Endothelial cell of umbilical vein (primary cell): Measurements from ENCODE around the gene CETP. TPM values are rescaled to one million over a fixed set of nuclear protein-coding genes. Genes with fewer than 3 reads are reported as not detected.

Experiments used
- BruUV-seq: library from RNA; stranded (reverse); fragments of 400-500 nt; replicated peaks from 2 replicates; lab custom pipeline; 2021; lab: Mats Ljungman, UMichigan
- CTCF ChIA-PET: fragments of 300-600, 350-600 bp; sonication (Branson Sonifier 250); formaldehyde crosslinking; loops from one replicate; lab custom pipeline; 2021; ENCODE audit warnings: antibody characterized with exemption, inconsistent platforms; lab: Charles Lee
- POLR2A ChIA-PET: fragments of 300-600, 350-600 bp; sonication (Branson Sonifier 250); formaldehyde crosslinking; loops from one replicate; lab custom pipeline; 2021; ENCODE audit warnings: antibody characterized with exemption, inconsistent platforms; lab: Charles Lee
- DNase-seq: peaks from one replicate; pipeline ENCODE4 v3.0.0-alpha.2; 2011; ENCODE audit warnings: low read depth, low spot score
- FAIRE-seq: peaks from 2 replicates; lab custom pipeline; 2011; peaks lifted over from hg19 to GRCh38; lab: Jason Lieb, UNC
- H2AFZ ChIP-seq: 2 replicates; pipeline ENCODE4 v1.6.0; 2012; ENCODE audit warnings: low read depth, low read length, control low read depth, inconsistent platforms
- H3K27ac ChIP-seq: 2 replicates; pipeline ENCODE4 v1.5.1; 2011; ENCODE audit warnings: low read depth, mild to moderate bottlenecking, control low read depth, low read length, moderate library complexity; ENCODE audit not compliant: insufficient read depth
- H3K27me3 ChIP-seq, 2 experiments: 2 replicates each; pipeline versions ENCODE4 v1.6.0 to v1.6.1; 2011; ENCODE audit warnings: low read length in 2 of 2, mixed read lengths in 1 of 2; ENCODE audit not compliant: control insufficient read depth in 2 of 2, insufficient read depth in 2 of 2
- H3K36me3 ChIP-seq, 2 experiments: 2 replicates in 1 of 2; 3 replicates in 1 of 2; pipeline ENCODE4 v1.5.1; 2011; ENCODE audit warnings: low read length in 2 of 2, mild to moderate bottlenecking in 1 of 2, moderate library complexity in 1 of 2; ENCODE audit not compliant: control insufficient read depth in 2 of 2, insufficient read depth in 2 of 2; ENCODE audit errors: extremely low read depth in 1 of 2
- H3K4me1 ChIP-seq: 3 replicates; pipeline ENCODE4 v1.5.1; 2011; ENCODE audit warnings: mild to moderate bottlenecking, low read length; ENCODE audit not compliant: control insufficient read depth, insufficient read depth; ENCODE audit errors: extremely low read depth
- H3K4me2 ChIP-seq: 2 replicates; pipeline ENCODE4 v1.6.1; 2011; ENCODE audit warnings: low read length, control low read depth, mixed read lengths; ENCODE audit not compliant: insufficient read depth
- H3K4me3 ChIP-seq, 3 experiments: fragments of 200-600 bp in 1 of 3; sonication (generic), shearing (Covaris generic) in 1 of 3; replicated peaks in 1 of 3; 2 replicates each; pipeline ENCODE4 v1.5.1; 2011 to 2016; ENCODE audit warnings: control low read depth in 3 of 3, low read length in 3 of 3, mild to moderate bottlenecking in 2 of 3, inconsistent platforms in 1 of 3, low read depth in 1 of 3, moderate library complexity in 1 of 3; ENCODE audit not compliant: insufficient read depth in 1 of 3
- H3K79me2 ChIP-seq: 2 replicates; pipeline ENCODE4 v1.6.0; 2012; ENCODE audit warnings: low read length, inconsistent platforms; ENCODE audit not compliant: control insufficient read depth, insufficient read depth
- H3K9ac ChIP-seq: replicated peaks from 2 replicates; pipeline ENCODE3; 2011; ENCODE audit warnings: low read length, control low read depth; ENCODE audit not compliant: insufficient read depth; ENCODE audit errors: extremely low read depth
- H3K9me1 ChIP-seq: replicated peaks from 3 replicates; pipeline ENCODE4 v1.6.0; 2011; ENCODE audit warnings: mild to moderate bottlenecking, low read length; ENCODE audit not compliant: control insufficient read depth, insufficient read depth; ENCODE audit errors: extremely low read depth
- H3K9me3 ChIP-seq: replicated peaks from 2 replicates; pipeline ENCODE4 v1.5.1; 2012; ENCODE audit warnings: low read length, inconsistent platforms; ENCODE audit not compliant: control insufficient read depth, insufficient read depth
- H4K20me1 ChIP-seq: replicated peaks from 2 replicates; pipeline ENCODE3; 2011; ENCODE audit warnings: mild to moderate bottlenecking, low read length; ENCODE audit not compliant: control insufficient read depth, insufficient read depth; ENCODE audit errors: extremely low read depth
- EZH2 ChIP-seq: IDR thresholded peaks from 2 replicates; pipeline ENCODE4 v1.6.1; 2012; ENCODE audit warnings: borderline replicate concordance, low read depth, mild to moderate bottlenecking, moderate library complexity, low read length, inconsistent platforms; ENCODE audit not compliant: severe bottlenecking
- FOS ChIP-seq: IDR thresholded peaks from 2 replicates; pipeline ENCODE4 v1.6.1; 2011; ENCODE audit warnings: mild to moderate bottlenecking, low read length, moderate library complexity, borderline replicate concordance; ENCODE audit not compliant: insufficient read depth
- GATA2 ChIP-seq: IDR thresholded peaks from 2 replicates; pipeline ENCODE4 v1.7.0; 2011; ENCODE audit warnings: low read depth, mild to moderate bottlenecking, moderate library complexity, mixed read lengths, low read length; ENCODE audit not compliant: insufficient read length, insufficient read depth
- JUN ChIP-seq: IDR thresholded peaks from 2 replicates; pipeline ENCODE4 v1.6.1; 2011; ENCODE audit warnings: borderline replicate concordance, low read depth; ENCODE audit not compliant: insufficient read length, insufficient read depth
- MYC ChIP-seq: IDR thresholded peaks from one replicate; pipeline ENCODE4 v1.6.1; 2011; ENCODE audit warnings: mild to moderate bottlenecking, low read depth, low read length
- POLR2A ChIP-seq: IDR thresholded peaks from 2 replicates; pipeline ENCODE4 v1.6.1; 2012; ENCODE audit warnings: low read depth, mild to moderate bottlenecking, control low read depth, low read length
- POLR2AphosphoS5 ChIP-seq: IDR thresholded peaks from 2 replicates; pipeline ENCODE4 v1.6.1; 2012; ENCODE audit warnings: low read depth, mild to moderate bottlenecking, control low read depth, low read length, moderate library complexity; ENCODE audit not compliant: insufficient read depth
- dilution Hi-C: fragments of 300-500 bp; cut with MboI; formaldehyde crosslinking; loops from one replicate; pipeline ENCODE4 v1.15.0; 2019; ENCODE audit warnings: low sequenced_read_pairs; ENCODE audit not compliant: extremely low pct_ligation_motif_present
- intact Hi-C: fragments of 100-400 bp; cut with micrococcal nuclease; formaldehyde crosslinking; loops from one replicate; pipeline ENCODE4 v1.10.0; 2022
- polyA plus RNA-seq, 4 experiments: library from polyadenylated mRNA; depleted of rRNA in 3 of 4; stranded (reverse) in 3 of 4; unstranded in 1 of 4; fragments of >200 nt; gene quantifications; 2 replicates each; pipeline versions ENCODE4 v1.2.1 to v1.2.3, GENCODE V29; 2011 to 2012; ENCODE audit warnings: missing spikeins in 1 of 4
- total RNA-seq: library from RNA; stranded (reverse); gene quantifications from 2 replicates; pipeline ENCODE4 v1.2.3, GENCODE V29; 2021
- TF ChIP-seq, protein P1 (sequence below): IDR thresholded peaks from 2 replicates; pipeline ENCODE4 v1.6.1; 2011; ENCODE audit not compliant: insufficient read depth, insufficient read length
- TF ChIP-seq, protein P2 (sequence below), 2 donors: IDR thresholded peaks; 1 replicate in 1 of 2; 2 replicates in 1 of 2; pipeline ENCODE4 v1.5.1; 2011; ENCODE audit warnings: low read length in 2 of 2, mild to moderate bottlenecking in 2 of 2, moderate library complexity in 2 of 2, control low read depth in 1 of 2, inconsistent platforms in 1 of 2, low read depth in 1 of 2; ENCODE audit not compliant: insufficient read depth in 1 of 2; ENCODE audit errors: extremely low read depth in 1 of 2

CETP gene
- total and polyA plus RNA-seq, 2 donors (not counting 3 experiments of a cell fraction or from before 2014, with no cell fraction given): 2.2 to 2.8 TPM

DNA sequence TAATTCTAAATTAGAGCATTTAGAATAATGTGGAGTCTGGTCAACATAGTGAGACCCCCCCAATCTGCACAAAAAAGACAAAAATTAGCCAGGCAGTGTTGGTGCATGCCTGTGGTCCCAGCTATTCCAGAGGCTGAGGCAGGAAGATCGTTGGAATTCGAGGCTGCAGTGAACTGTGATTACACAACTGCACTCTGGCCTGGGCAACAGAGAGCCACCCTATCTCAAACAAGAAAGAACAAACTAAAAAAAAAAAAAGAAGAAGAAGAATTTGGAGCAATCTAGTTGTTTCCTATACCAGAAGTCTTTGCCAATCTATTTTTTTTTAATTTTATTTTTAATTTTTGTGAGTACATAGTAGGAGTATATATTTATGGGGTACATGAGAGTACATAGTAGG lies 6.0 kb downstream of the CETP start:
- dilution Hi-C loops: no loop called here
- CTCF ChIA-PET: interaction anchor here (0.8 to 9.3 kb wide), 4 partner anchors 9 to 125 kb away, joined by 3 to 140 read pairs (median 6); partner anchors contain the start of gene CPNE2
- Histone ChIP-seq H3K4me2 (no peak overlapping the region), H3K9me1 (no peaks in the 10 kb centered on the region), H3K27me3 (no peaks in the 10 kb centered on the region), H2AFZ (no peak overlapping the region), H3K36me3 (no peaks in the 10 kb centered on the region), H3K9me3 (no peaks in the 10 kb centered on the region), H3K9ac (no peak overlapping the region), H3K4me3 (no peak overlapping the region), H3K4me1 (peaks cover 3% of the 10 kb centered on the region), H4K20me1 (no peaks in the 10 kb centered on the region), H3K79me2 (no peaks in the 10 kb centered on the region), H3K27ac (no peak overlapping the region)
- TF ChIP-seq, protein P1, sequence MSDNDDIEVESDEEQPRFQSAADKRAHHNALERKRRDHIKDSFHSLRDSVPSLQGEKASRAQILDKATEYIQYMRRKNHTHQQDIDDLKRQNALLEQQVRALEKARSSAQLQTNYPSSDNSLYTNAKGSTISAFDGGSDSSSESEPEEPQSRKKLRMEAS: no peak
- TF ChIP-seq JUN: no peak
- TF ChIP-seq, protein P2, sequence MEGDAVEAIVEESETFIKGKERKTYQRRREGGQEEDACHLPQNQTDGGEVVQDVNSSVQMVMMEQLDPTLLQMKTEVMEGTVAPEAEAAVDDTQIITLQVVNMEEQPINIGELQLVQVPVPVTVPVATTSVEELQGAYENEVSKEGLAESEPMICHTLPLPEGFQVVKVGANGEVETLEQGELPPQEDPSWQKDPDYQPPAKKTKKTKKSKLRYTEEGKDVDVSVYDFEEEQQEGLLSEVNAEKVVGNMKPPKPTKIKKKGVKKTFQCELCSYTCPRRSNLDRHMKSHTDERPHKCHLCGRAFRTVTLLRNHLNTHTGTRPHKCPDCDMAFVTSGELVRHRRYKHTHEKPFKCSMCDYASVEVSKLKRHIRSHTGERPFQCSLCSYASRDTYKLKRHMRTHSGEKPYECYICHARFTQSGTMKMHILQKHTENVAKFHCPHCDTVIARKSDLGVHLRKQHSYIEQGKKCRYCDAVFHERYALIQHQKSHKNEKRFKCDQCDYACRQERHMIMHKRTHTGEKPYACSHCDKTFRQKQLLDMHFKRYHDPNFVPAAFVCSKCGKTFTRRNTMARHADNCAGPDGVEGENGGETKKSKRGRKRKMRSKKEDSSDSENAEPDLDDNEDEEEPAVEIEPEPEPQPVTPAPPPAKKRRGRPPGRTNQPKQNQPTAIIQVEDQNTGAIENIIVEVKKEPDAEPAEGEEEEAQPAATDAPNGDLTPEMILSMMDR (IDR thresholded peaks at IDR 0.05; ENCODE audit: extremely low read depth in 1 of 2, insufficient read depth in 1 of 2, low read depth in 1 of 2, low read length in 2 of 2): no peak
- TF ChIP-seq GATA2: no peak
- TF ChIP-seq EZH2: no peak
- no peak for TF ChIP-seq POLR2A
- no peak for TF ChIP-seq FOS
- TF ChIP-seq MYC: no peak
- TF ChIP-seq POLR2AphosphoS5: no peak
- FAIRE-seq (no peak), DNase-seq (no peak)
- no TSS peak for BruUV-seq
- intact Hi-C loops: no loop called here
- POLR2A ChIA-PET: interaction anchor here (0.6 kb wide), 1 partner anchor 40 kb away, joined by 5 read pairs; no protein-coding TSS in a partner anchor
